Rectal smooth muscle tissue (tissue), 1 donor: ENCODE measurements around the gene CAPN8.

Source experiments
- H3K27ac ChIP-seq: one replicate; pipeline ENCODE4 v1.7.0; 2013; ENCODE audit warnings: low read depth, low read length, inconsistent platforms
- H3K27me3 ChIP-seq: one replicate; pipeline ENCODE4 v1.7.0; 2013; ENCODE audit warnings: low read length; ENCODE audit not compliant: control insufficient read depth, insufficient read depth
- H3K36me3 ChIP-seq: one replicate; pipeline ENCODE4 v1.7.0; 2013; ENCODE audit warnings: low read length; ENCODE audit not compliant: control insufficient read depth, insufficient read depth
- H3K4me1 ChIP-seq: one replicate; pipeline ENCODE4 v1.7.0; 2013; ENCODE audit warnings: low read length; ENCODE audit not compliant: control insufficient read depth, insufficient read depth
- H3K4me3 ChIP-seq: one replicate; pipeline ENCODE4 v1.7.0; 2013; ENCODE audit warnings: low read length
- H3K9ac ChIP-seq: one replicate; pipeline ENCODE4 v1.7.0; 2013; ENCODE audit warnings: low read length

Gene CAPN8

DNA sequence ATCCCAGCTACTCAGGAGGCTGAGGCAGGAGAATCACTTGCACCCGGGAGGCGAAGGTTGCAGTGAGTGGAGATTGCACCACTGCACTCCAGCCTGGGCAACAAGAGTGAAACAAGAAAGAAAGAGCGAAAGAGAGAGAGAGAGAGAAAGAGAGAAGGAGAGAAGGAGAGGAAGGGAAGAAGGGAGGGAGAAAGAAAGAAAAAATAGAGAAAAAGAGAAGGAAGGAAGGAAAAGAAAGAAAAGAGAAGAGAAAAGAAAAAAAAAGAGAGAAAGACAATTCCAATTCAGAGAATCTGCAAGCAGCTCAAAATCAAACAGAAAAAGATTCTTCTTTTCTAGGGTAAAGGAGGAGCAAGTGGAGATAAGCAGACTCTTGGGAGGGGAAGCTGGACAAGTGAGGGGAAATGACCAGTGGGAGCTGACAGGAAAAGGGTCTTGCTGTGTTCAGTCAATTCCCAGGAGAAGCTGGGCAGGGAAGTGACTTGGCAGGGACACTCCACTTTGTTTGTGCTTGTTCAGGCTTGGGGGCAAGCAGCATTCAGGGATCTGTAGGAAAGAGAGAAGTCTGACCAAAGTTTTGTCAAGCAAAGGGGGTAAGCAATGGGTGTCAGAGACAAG lies 43.3 kb upstream of the CAPN8 start:
- Histone ChIP-seq H3K4me3 (no peak overlapping the region), H3K36me3 (no peaks in the 10 kb centered on the region), H3K4me1 (peaks cover 11% of the 10 kb centered on the region), H3K9ac (no peak overlapping the region), H3K27ac (no peak overlapping the region), H3K27me3 (no peaks in the 10 kb centered on the region)

DNA sequence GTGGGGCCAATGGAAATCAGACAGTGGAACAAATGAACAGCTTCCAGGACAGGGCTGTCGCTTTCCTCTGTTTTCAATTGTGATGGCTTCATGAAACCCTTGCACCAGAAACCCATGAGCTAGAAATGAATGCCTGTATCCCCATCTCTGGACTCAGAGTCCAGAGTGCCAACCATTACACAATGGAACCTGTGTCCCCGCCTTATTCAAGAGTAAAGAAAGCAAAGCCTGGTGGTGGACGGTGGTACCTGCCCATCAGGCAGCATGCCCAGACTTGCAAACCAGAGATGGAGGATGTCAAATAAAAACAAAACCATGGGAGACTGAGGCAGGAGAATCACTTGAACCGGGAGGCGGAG lies 42.5 kb upstream of the CAPN8 start:
- no peak overlapping the region for H3K27ac ChIP-seq
- H3K36me3 ChIP-seq: no peaks in the 10 kb centered on the region
- no peaks in the 10 kb centered on the region for H3K27me3 ChIP-seq
- H3K4me1 ChIP-seq: peaks cover 9% of the 10 kb centered on the region
- no peak overlapping the region for H3K4me3 ChIP-seq
- no peak overlapping the region for H3K9ac ChIP-seq

DNA sequence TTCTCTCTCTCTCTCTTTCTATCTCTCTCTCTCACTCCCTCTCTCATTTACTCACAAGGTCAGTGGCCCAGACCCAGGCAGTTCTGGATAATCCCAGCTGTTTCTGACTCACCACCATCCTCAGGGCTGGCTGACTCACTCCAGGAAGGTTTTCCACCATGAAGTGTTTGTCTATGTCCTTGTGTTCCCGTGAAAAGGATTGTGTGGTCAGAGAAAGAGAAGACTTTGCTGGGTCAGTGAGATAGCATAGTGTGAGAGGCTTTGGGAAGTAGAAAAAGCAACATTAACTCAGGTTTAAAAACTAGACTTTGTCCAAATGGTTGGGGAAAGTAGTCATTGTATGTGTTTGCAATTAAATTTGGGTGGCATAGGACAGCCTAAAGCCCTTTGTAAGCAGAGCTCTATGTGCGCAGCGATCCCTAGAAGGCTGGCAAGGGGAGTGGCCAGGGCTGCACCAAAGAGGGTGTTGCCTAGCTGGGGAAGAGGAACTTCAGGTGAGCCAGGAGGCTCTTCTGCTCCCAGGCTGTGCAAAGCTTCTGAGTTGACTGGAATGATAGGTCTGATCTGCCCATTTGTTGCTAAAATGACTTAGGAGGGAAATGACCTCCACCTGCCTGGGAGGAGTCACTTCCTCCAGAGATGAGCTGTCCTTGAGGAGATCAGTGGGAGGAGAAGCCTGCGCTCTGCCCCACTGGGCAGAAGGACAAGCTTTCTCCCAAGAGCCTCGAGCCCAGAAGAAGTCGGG lies 41.9 kb upstream of the CAPN8 start:
- peak overlapping the region; percentile 40 for H3K27ac ChIP-seq
- no peak overlapping the region for H3K9ac ChIP-seq
- no peaks in the 10 kb centered on the region for H3K36me3 ChIP-seq
- H3K27me3 ChIP-seq: no peaks in the 10 kb centered on the region
- no peak overlapping the region for H3K4me3 ChIP-seq
- H3K4me1 ChIP-seq: peaks cover 9% of the 10 kb centered on the region

DNA sequence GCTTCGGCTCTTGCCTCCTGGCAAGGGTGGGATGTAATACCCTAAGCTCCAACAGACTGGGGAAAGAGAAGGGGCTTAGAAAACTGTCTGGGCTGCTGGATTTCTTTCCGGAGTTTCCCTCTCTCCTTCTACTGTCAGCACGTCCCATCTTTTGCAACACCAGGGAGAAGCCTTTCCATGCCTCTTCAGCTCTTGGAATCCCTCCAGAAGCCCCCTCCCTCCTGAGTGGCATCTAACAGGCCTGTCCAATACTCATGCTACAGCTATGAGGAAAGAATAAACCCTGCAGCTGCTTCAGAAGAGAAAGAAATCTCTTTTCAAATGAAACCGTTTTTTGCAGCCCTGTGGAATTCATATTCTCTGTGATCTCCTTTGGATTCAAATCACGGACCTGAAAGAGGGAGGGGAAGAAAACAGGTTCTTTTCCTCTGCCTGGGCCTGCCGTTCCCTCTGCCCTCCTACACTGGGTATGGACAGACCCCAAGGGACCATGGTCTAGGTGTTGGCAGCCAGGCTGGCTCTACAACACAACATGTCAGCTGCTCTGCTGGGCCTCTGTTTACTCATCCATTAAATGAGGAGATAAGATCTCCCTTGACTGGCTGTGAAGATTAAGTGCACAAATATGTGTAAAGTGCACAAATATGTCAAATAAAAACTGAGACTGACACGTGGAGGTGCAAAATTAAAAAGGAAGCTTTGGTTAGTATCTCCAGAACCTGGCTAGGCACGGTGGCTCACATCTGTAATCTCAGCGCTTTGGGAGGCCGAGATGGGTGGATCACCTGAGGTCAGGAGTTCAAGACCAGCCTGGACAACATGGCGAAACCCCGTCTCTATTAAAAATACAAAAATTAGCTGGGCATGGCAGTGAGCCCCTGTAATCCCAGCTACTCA lies 40.8 kb upstream of the CAPN8 start:
- H3K27ac ChIP-seq: peak overlapping the region; percentile 16
- H3K36me3 ChIP-seq: no peaks in the 10 kb centered on the region
- H3K9ac ChIP-seq: no peak overlapping the region
- H3K4me3 ChIP-seq: no peak overlapping the region
- no peaks in the 10 kb centered on the region for H3K27me3 ChIP-seq
- H3K4me1 ChIP-seq: peaks cover 9% of the 10 kb centered on the region

DNA sequence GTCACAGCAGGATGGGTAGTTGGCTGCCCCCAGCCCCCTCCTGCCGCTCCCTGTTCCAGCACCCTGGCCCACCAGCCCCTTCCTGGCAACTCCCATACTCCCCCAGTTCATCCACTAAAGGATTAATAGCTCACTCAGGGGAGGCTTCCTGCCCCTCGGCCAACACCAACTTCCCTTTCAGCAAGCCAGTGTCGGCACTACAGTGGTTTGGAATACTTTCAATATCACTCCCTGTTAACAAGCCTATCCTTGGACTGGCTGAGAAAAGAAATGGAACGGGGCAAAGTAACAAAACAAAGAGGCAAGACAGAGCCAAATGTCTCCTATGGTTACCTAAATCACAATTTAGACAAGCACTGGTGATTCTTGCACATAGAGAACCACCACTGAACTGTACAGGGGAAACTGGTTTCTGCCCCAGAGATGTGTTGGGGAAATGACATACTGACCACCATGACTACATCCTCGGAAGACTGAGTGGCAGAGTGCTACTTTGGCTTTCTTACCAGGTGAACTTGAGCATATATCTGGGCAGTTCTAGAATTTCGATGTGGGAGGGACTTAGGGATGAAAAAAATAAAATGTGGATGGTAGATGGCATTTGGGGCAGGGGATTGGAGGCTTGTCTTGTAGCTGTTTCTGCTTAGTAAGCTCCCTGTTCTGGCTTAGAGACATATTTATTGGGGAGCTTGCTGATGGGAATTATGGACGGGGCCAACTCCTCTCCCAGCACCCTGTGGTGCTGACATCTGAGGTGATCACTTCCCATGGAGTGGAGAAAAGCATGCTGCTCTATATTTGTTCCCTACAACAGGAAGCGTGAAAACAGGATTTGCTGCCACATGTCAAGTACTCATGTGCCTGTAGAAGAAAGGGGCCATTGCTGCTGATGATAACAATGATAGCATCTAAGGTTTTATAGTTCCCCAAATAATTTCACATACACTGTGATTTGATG lies 39.7 kb upstream of the CAPN8 start:
- H3K4me3 ChIP-seq: no peak overlapping the region
- no peaks in the 10 kb centered on the region for H3K27me3 ChIP-seq
- H3K9ac ChIP-seq: no peak overlapping the region
- no peaks in the 10 kb centered on the region for H3K36me3 ChIP-seq
- H3K4me1 ChIP-seq: peaks cover 9% of the 10 kb centered on the region
- H3K27ac ChIP-seq: no peak overlapping the region

DNA sequence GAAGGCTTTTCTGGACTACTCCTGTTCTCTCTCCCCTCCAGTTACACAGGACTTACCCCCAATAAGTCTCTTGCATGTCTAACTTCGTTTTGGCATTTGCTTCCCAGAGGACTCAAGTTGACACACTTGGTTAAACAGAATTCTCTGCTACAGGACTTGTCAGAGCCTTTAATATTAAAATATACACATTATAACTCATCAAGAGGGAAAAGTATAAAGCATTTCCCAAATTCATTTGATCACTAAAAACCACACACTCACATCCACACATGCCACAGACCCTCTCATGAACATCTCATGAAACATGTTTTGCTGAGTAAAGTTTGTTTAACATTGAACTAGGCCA lies 38.1 kb upstream of the CAPN8 start:
- Histone ChIP-seq H3K9ac (no peak overlapping the region), H3K4me1 (peaks cover 9% of the 10 kb centered on the region), H3K4me3 (no peak overlapping the region), H3K27ac (no peak overlapping the region), H3K27me3 (no peaks in the 10 kb centered on the region), H3K36me3 (no peaks in the 10 kb centered on the region)

DNA sequence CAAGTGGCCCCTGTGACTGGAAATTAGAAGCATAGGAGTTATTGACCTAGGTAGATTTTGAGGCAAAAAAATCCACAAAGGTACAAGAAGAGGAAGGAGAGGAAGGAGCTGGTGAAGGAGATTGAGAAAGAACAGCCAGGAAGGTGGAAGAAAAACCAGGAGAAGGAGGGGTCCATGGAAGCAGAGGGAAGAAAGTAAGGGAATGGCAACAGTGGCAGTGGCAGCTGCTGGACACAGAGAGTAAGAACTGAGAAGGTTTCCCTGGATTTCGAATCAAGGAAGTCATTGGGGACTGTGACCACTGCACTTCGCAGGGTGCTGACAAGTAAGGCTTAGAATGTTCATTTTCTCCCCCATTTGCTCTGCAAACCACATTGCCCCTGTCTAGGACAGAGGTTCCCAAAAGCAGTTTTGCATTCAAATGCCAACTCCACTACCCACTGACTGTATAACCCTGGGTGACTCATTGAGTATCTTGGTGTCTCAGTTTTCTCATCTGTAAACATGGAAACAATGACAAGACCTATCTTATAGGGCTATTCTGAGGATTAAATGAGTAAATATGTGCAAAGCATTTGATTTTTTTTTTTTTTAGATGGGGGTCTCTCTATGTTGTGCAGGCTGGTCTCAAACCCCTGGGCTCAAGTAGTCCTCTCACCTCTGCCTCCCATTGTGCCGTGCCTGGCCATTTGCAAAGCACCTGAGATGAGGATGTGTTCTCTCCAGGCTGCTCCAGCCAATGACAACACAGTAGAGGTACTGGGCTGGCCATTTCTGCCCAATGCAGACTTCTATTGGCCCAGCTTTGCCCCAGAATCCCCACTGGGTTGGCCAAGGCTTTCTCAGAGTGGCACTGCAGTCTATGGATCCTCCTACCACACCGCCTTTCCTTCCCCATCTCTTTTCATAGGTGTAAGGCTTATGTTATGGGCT lies 37.5 kb upstream of the CAPN8 start:
- H3K27ac ChIP-seq: no peak overlapping the region
- no peak overlapping the region for H3K9ac ChIP-seq
- peaks cover 9% of the 10 kb centered on the region for H3K4me1 ChIP-seq
- H3K4me3 ChIP-seq: no peak overlapping the region
- H3K36me3 ChIP-seq: no peaks in the 10 kb centered on the region
- H3K27me3 ChIP-seq: no peaks in the 10 kb centered on the region

DNA sequence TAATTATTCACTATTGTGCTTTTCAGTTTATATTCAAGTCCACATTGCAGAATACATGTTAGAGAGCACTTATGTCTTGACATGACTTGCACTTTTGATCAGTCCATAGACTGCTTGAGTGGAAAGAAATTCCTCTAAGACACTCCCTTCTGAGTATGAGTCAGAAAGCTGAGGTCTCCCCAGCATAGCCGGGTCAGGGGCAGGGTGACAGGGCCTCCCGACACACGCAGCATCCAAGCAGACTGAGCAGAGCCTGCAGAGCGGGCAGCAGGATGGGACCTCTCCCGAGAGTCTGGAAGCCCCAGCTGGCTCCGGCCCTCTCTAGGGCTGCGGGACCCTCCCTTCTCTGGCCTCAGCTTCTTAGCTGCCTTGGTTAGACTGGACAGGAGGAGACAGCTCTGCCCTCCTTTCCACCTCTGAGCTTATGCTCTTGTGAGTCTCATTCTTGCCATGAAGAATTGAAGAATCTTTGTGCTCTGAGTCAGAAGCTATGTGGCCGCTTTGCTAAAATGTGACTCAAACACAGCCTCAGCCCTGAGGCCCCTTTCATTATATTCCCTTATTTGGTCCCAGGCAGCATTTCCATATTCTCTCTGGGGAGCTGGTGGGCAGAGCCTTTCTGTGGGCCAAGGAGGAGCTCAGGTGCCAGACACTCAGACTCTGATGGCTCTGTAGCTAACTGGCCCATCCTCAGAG lies 35.6 kb upstream of the CAPN8 start:
- H3K27me3 ChIP-seq: no peaks in the 10 kb centered on the region
- H3K27ac ChIP-seq: peak overlapping the region; percentile 52
- H3K4me3 ChIP-seq: no peak overlapping the region
- peaks cover 4% of the 10 kb centered on the region for H3K4me1 ChIP-seq
- H3K9ac ChIP-seq: no peak overlapping the region
- H3K36me3 ChIP-seq: no peaks in the 10 kb centered on the region

DNA sequence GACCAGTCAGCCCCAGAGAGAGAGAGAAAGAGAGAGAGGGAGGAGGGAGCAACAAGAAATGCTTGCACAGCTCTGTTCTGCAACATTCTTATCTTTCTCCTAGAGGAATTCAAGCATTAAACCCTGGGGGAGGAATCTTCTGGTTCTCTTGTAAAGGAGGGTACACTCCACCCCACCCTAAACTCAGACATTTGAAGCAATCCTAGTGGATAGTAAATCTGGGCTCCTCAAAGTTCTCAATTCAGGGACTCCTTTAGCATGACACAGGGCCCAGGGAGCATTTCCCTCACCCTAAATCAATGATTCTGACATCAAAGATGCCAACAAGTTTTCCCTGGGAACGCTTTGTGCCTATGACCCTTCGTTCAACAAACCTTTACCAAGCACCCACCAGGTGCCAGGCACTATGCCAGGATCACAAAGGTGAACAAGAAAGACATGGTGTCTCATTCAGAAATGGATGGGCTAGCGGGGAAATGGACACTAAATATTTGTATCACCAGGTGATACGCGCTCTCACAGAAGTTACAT lies 35.0 kb upstream of the CAPN8 start:
- H3K36me3 ChIP-seq: no peaks in the 10 kb centered on the region
- H3K27ac ChIP-seq: peak overlapping the region; percentile 52

DNA sequence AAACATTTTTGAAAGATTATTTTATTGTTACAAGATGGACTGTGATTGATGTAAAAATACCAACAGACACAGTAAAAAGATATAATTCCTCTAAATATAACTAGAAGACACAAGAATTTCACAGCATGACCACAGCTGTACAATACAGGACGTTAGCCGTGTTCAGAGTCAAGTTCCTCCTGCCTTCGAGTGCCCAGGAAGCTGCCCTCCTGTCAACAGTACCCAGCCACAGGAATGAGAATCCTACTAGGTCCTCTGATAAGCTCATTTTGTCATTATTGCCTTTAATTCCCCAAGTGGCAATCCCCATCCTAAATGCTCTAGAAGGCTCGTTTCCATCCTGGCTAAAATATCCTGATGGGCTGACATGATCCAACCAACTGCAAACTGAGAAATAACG lies 30.4 kb upstream of the CAPN8 start:
- H3K4me1 ChIP-seq: no peaks in the 10 kb centered on the region
- H3K9ac ChIP-seq: no peak overlapping the region
- H3K4me3 ChIP-seq: no peak overlapping the region
- H3K27me3 ChIP-seq: no peaks in the 10 kb centered on the region
- H3K27ac ChIP-seq: no peak overlapping the region
- H3K36me3 ChIP-seq: no peaks in the 10 kb centered on the region

More for the DNA sequence above, 35.0 kb upstream of the CAPN8 start:
- Histone ChIP-seq H3K4me1 (peaks cover 4% of the 10 kb centered on the region), H3K9ac (no peak overlapping the region), H3K27me3 (no peaks in the 10 kb centered on the region), H3K4me3 (no peak overlapping the region)
